ENCODE results near the gene TP53I13. TPM values are rescaled to one million over a fixed set of nuclear protein-coding genes. Genes with fewer than 3 reads are reported as not detected.

The TP53I13 gene
- polyA plus RNA-seq, 2 of the 4 experiments (the other 2 are of a cell fraction): 27.5 to 57.8 TPM

DNA sequence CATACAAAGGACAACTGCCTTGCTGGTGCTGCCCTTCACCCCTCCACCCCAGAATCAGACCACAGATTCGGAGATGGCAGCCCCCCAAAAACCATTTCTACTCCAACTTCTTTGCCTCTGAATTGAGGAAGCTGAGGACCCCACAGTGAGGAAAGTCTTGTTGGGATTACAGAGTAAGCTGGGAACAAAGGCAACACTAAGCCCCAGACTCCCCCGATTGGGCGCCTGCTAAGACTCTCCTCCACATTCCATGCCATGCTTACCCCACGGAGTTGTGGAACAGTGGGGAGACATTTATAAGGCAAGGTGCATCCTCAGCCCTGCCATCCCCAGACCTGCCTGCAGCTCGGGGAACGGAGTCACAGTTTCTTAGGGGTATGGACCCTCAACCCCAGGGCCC lies 19.1 kb downstream of the TP53I13 start:
- ChIA-PET CTCF (interaction anchor here (0.6 to 16.7 kb wide), 15 partner anchors 9 to 505 kb away, joined by 3 to 383 read pairs (median 4); partner anchors contain the start of genes ABHD15 and TP53I13), POLR2A (interaction anchor here (1.5 kb wide), 1 partner anchor 21 kb away, joined by 5 read pairs; the partner anchor contains the start of gene ABHD15)
- 88% methylated on average over 6 of the region's 6 CpGs for WGBS (ENCODE audit: missing lambda C conversion rate)
- ATAC-seq (no peak), DNase-seq (ENCODE audit: low read depth in 1 of 2, low spot score in 1 of 2) (no peak), FAIRE-seq (no peak)
- Histone ChIP-seq H3K27ac (peak overlapping the region; percentile 95 to 96; a peak in 4 of 6 replicates), H3K4me1 (peaks cover 50% of the 10 kb centered on the region), H3K4me2 (peak overlapping the region; percentile 98), H3K9me3 (no peaks in the 10 kb centered on the region), H3K4me3 (peak overlapping the region; percentile 82)
- TF ChIP-seq CTCF (IDR thresholded peaks at IDR 0.05) (no peak), HOXB5 (CRISPR knock-in tag; IDR thresholded peaks at IDR 0.05) (no peak), POLR2A (IDR thresholded peaks at IDR 0.05; ENCODE audit: low read length) (no peak), CBX8 (IDR thresholded peaks at IDR 0.05) (no peak), REST (IDR thresholded peaks at IDR 0.05) (no peak), FOSB (CRISPR knock-in tag; IDR thresholded peaks at IDR 0.05) (no peak), KDM5A (IDR thresholded peaks at IDR 0.05) (no peak), ZNF302 (CRISPR knock-in tag; IDR thresholded peaks at IDR 0.05) (no peak), HEYL (CRISPR knock-in tag; IDR thresholded peaks at IDR 0.05) (no peak)
- TF ChIP-seq, protein P1, sequence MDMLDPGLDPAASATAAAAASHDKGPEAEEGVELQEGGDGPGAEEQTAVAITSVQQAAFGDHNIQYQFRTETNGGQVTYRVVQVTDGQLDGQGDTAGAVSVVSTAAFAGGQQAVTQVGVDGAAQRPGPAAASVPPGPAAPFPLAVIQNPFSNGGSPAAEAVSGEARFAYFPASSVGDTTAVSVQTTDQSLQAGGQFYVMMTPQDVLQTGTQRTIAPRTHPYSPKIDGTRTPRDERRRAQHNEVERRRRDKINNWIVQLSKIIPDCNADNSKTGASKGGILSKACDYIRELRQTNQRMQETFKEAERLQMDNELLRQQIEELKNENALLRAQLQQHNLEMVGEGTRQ (IDR thresholded peaks at IDR 0.05): no peak

DNA sequence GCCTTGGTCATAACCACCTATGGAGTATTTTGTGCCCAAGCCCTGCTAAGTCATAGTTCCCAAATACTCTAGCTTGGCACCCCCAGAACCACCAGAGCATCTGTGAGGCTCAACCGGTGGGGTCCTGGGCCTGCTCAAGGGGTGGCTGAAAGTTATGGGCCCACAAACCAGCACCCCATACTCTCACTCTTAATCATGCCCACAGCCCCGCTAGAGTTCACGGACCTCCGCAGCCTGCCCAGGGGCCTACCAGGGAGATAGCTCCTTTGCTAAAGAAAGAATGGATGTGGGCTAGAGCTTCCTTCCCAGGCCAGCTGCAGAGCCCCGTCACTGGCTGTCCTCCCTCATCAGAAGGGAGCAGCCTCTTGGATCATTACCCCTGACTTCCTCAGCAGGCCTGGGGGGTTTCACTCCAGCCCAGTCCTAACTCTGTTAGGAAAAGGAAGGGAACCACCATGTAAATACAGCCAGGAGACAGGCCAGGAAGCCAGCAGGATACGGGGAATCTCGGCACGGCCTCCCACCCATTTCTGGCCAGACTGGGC lies 19.6 kb downstream of the TP53I13 start:
- FAIRE-seq (no peak), ATAC-seq (no peak), DNase-seq (ENCODE audit: low read depth in 1 of 2, low spot score in 1 of 2) (no peak)
- peak overlapping the region; percentile 98 for H3K4me2 ChIP-seq
- ChIA-PET CTCF (interaction anchor here (0.6 to 16.7 kb wide), 17 partner anchors 9 to 505 kb away, joined by 3 to 383 read pairs (median 4); partner anchors contain the start of genes ABHD15 and TP53I13), POLR2A (interaction anchor here (1.5 kb wide), 1 partner anchor 21 kb away, joined by 5 read pairs; the partner anchor contains the start of gene ABHD15)
- no peaks in the 10 kb centered on the region for H3K9me3 ChIP-seq
- WGBS (ENCODE audit: missing lambda C conversion rate): 38% methylated on average over 8 of the region's 8 CpGs
- H3K27ac ChIP-seq: peak overlapping the region; percentile 95 to 96
- H3K4me3 ChIP-seq: peak overlapping the region; percentile 82
- peaks cover 53% of the 10 kb centered on the region for H3K4me1 ChIP-seq
- TF ChIP-seq, protein P2, sequence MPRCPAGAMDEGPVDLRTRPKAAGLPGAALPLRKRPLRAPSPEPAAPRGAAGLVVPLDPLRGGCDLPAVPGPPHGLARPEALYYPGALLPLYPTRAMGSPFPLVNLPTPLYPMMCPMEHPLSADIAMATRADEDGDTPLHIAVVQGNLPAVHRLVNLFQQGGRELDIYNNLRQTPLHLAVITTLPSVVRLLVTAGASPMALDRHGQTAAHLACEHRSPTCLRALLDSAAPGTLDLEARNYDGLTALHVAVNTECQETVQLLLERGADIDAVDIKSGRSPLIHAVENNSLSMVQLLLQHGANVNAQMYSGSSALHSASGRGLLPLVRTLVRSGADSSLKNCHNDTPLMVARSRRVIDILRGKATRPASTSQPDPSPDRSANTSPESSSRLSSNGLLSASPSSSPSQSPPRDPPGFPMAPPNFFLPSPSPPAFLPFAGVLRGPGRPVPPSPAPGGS (IDR thresholded peaks at IDR 0.05): no peak
- no peak for TF ChIP-seq NR3C1 (IDR thresholded peaks at IDR 0.05)
- TF ChIP-seq ZC3H11A (IDR thresholded peaks at IDR 0.05): no peak
- TF ChIP-seq, protein P3, sequence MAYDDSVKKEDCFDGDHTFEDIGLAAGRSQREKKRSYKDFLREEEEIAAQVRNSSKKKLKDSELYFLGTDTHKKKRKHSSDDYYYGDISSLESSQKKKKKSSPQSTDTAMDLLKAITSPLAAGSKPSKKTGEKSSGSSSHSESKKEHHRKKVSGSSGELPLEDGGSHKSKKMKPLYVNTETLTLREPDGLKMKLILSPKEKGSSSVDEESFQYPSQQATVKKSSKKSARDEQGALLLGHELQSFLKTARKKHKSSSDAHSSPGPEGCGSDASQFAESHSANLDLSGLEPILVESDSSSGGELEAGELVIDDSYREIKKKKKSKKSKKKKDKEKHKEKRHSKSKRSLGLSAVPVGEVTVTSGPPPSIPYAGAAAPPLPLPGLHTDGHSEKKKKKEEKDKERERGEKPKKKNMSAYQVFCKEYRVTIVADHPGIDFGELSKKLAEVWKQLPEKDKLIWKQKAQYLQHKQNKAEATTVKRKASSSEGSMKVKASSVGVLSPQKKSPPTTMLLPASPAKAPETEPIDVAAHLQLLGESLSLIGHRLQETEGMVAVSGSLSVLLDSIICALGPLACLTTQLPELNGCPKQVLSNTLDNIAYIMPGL (CRISPR knock-in tag; IDR thresholded peaks at IDR 0.05; ENCODE audit: borderline replicate concordance): no peak
- no peak for TF ChIP-seq MAZ (IDR thresholded peaks at IDR 0.05; ENCODE audit: borderline replicate concordance, low read depth, low read length)
- TF ChIP-seq E2F6 (IDR thresholded peaks at IDR 0.05; ENCODE audit: borderline replicate concordance, low read depth): no peak
- TF ChIP-seq CBX8 (IDR thresholded peaks at IDR 0.05): no peak
- no peak for TF ChIP-seq RCOR1 (IDR thresholded peaks at IDR 0.05; ENCODE audit: low read depth, low read length)
- no peak for TF ChIP-seq FOXS1 (CRISPR knock-in tag; IDR thresholded peaks at IDR 0.05)
- no peak for TF ChIP-seq GATA3 (IDR thresholded peaks at IDR 0.05; ENCODE audit: borderline replicate concordance)
- TF ChIP-seq CHD4 (IDR thresholded peaks at IDR 0.05; ENCODE audit: borderline replicate concordance): no peak
- no peak for TF ChIP-seq NFE2L2 (conservative IDR thresholded peaks at IDR 0.05; ENCODE audit: low read length)
- no peak for TF ChIP-seq KDM5A (IDR thresholded peaks at IDR 0.05)
- TF ChIP-seq BHLHE40 (IDR thresholded peaks at IDR 0.05; ENCODE audit: low read depth, low read length): no peak
- TF ChIP-seq HOXB13 (CRISPR knock-in tag; IDR thresholded peaks at IDR 0.05; ENCODE audit: low read depth): no peak
- no peak for TF ChIP-seq PBX3 (IDR thresholded peaks at IDR 0.05)
- TF ChIP-seq EP300 (IDR thresholded peaks at IDR 0.05): no peak
- TF ChIP-seq EHF (CRISPR knock-in tag; IDR thresholded peaks at IDR 0.05): no peak
- no peak for TF ChIP-seq CBX2 (IDR thresholded peaks at IDR 0.05; ENCODE audit: borderline replicate concordance, low read depth)

Data from A549 (cell line).